ENCODE measurements around the gene MRPL30. TPM values are rescaled to one million over a fixed set of nuclear protein-coding genes. Genes with fewer than 3 reads are reported as not detected.

The MRPL30 gene
- total and polyA plus RNA-seq, 2 donors (not counting 3 experiments of a cell fraction or from before 2014, with no cell fraction given): 14.7 to 28.4 TPM

DNA sequence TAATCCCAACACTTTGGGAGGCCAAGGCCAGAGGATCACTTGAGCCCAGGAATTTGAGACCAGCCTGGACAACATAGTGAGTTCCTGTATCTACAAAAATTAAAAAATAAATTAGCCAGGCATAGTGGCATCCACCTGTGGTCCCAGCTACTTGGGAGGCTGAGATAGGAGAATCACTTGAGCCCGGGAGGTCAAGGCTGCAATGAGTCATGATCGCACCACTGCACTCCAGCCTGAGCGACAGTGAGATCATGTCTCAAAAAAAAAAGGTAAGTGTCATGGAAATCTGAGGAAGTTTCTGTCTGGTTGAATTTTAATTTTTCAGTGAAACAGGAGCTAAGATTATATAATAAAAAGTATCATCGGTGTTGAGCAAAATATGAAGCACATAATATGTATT, 42.0 kb upstream of the MRPL30 start:
- FAIRE-seq (no peak), DNase-seq (ENCODE audit: low read depth, low spot score) (no peak)
- Histone ChIP-seq H3K9me3 (replicated peaks; ENCODE audit: control insufficient read depth, insufficient read depth, low read length) (no peaks in the 10 kb centered on the region), H3K4me2 (ENCODE audit: insufficient read depth, low read length) (no peak overlapping the region), H3K27me3 (ENCODE audit: control insufficient read depth in 2 of 2, insufficient read depth in 2 of 2, low read length in 2 of 2) (peaks cover 19 to 29% of the 10 kb centered on the region in 2 experiments), H4K20me1 (replicated peaks; ENCODE audit: control insufficient read depth, extremely low read depth, insufficient read depth, low read length) (no peaks in the 10 kb centered on the region), H3K9ac (replicated peaks; ENCODE audit: extremely low read depth, insufficient read depth, low read length) (no peak overlapping the region), H3K9me1 (replicated peaks; ENCODE audit: control insufficient read depth, extremely low read depth, insufficient read depth, low read length) (no peaks in the 10 kb centered on the region), H3K4me1 (ENCODE audit: control insufficient read depth, extremely low read depth, insufficient read depth, low read length) (peaks cover 7% of the 10 kb centered on the region), H3K36me3 (ENCODE audit: control insufficient read depth in 2 of 2, extremely low read depth in 1 of 2, insufficient read depth in 2 of 2, low read length in 2 of 2) (no peaks in the 10 kb centered on the region), H2AFZ (ENCODE audit: low read depth, low read length) (no peak overlapping the region), H3K4me3 (replicated peaks in 1 of 3; ENCODE audit: insufficient read depth in 1 of 3, low read depth in 1 of 3, low read length in 3 of 3) (no peak overlapping the region), H3K27ac (ENCODE audit: insufficient read depth, low read depth, low read length) (no peak overlapping the region), H3K79me2 (ENCODE audit: control insufficient read depth, insufficient read depth, low read length) (no peaks in the 10 kb centered on the region)
- dilution Hi-C loops (cut with MboI; ENCODE audit: extremely low pct_ligation_motif_present, low sequenced_read_pairs): no loop called here
- intact Hi-C loops (cut with micrococcal nuclease): no loop called here
- ChIA-PET POLR2A (no interaction called here), CTCF (no interaction called here)
- BruUV-seq (replicated peaks): no TSS peak
- TF ChIP-seq, protein P1, sequence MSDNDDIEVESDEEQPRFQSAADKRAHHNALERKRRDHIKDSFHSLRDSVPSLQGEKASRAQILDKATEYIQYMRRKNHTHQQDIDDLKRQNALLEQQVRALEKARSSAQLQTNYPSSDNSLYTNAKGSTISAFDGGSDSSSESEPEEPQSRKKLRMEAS (IDR thresholded peaks at IDR 0.05; ENCODE audit: insufficient read depth, insufficient read length): no peak
- TF ChIP-seq, protein P2, sequence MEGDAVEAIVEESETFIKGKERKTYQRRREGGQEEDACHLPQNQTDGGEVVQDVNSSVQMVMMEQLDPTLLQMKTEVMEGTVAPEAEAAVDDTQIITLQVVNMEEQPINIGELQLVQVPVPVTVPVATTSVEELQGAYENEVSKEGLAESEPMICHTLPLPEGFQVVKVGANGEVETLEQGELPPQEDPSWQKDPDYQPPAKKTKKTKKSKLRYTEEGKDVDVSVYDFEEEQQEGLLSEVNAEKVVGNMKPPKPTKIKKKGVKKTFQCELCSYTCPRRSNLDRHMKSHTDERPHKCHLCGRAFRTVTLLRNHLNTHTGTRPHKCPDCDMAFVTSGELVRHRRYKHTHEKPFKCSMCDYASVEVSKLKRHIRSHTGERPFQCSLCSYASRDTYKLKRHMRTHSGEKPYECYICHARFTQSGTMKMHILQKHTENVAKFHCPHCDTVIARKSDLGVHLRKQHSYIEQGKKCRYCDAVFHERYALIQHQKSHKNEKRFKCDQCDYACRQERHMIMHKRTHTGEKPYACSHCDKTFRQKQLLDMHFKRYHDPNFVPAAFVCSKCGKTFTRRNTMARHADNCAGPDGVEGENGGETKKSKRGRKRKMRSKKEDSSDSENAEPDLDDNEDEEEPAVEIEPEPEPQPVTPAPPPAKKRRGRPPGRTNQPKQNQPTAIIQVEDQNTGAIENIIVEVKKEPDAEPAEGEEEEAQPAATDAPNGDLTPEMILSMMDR (IDR thresholded peaks at IDR 0.05; ENCODE audit: extremely low read depth in 1 of 2, insufficient read depth in 1 of 2, low read depth in 1 of 2, low read length in 2 of 2): no peak
- TF ChIP-seq JUN (IDR thresholded peaks at IDR 0.05; ENCODE audit: borderline replicate concordance, insufficient read depth, insufficient read length, low read depth): no peak
- no peak for TF ChIP-seq POLR2A (IDR thresholded peaks at IDR 0.05; ENCODE audit: low read depth, low read length)
- no peak for TF ChIP-seq EZH2 (IDR thresholded peaks at IDR 0.05; ENCODE audit: borderline replicate concordance, low read depth, low read length, severe bottlenecking)
- no peak for TF ChIP-seq GATA2 (IDR thresholded peaks at IDR 0.05; ENCODE audit: insufficient read depth, insufficient read length, low read depth, low read length)
- no peak for TF ChIP-seq MYC (IDR thresholded peaks at IDR 0.05; ENCODE audit: low read depth, low read length)
- no peak for TF ChIP-seq FOS (IDR thresholded peaks at IDR 0.05; ENCODE audit: borderline replicate concordance, insufficient read depth, low read length)
- no peak for TF ChIP-seq POLR2AphosphoS5 (IDR thresholded peaks at IDR 0.05; ENCODE audit: insufficient read depth, low read depth, low read length)
